Measurements from ENCODE around the gene C19orf47.

The C19orf47 gene

DNA sequence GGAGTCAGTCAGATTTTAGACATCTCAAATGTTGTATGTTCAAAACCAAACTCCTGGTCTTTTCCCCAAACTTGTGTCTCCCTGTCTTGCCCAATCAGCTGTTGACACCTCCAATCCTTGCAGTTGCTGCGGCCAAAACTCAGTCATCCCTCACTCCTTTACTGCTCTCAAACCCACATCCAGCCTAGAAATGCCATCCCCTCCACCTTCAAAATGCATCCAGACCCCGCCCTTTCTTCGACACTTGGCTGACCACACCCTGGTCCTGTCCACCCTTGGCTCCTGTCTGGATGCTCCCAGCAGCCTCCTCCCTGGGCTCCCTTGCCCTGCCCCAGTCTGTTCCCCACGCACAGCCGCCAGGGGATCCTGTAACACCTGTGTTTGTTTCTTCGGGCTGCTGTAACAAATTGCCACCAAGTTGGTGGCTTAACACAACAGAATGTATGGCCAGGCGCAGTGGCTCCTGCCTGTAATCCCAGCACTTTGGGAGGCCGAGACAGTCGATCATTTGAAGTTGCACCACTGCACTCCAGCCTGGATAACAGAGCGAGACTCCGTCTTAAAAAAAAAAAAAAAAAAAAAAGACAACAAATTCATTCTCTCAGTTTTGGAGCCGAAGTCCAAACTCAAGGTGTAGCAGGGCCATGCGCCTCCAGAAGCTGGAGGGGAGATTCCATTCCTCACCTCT lies 12.0 kb upstream of the C19orf47 start:
- Histone ChIP-seq H3K36me3 (replicated peaks; ENCODE audit: low read depth, low read length) (no peaks in the 10 kb centered on the region), H3K4me1 (ENCODE audit: low read length) (peaks cover 40% of the 10 kb centered on the region), H3K4me2 (ENCODE audit: low read length) (no peak overlapping the region), H3K9ac (ENCODE audit: low read length) (no peak overlapping the region), H2AFZ (ENCODE audit: low read depth, low read length) (no peak overlapping the region), H3K27ac (ENCODE audit: low read length) (no peak overlapping the region), H3K9me3 (ENCODE audit: insufficient read depth, low read length) (no peaks in the 10 kb centered on the region), H3K27me3 (ENCODE audit: low read depth, low read length) (peaks cover 55% of the 10 kb centered on the region), H3K79me2 (ENCODE audit: low read length) (no peaks in the 10 kb centered on the region), H4K20me1 (ENCODE audit: insufficient read depth, low read length) (peaks cover 38% of the 10 kb centered on the region), H3K4me3 (ENCODE audit: low read length) (no peak overlapping the region)
- TF ChIP-seq EZH2phosphoT487 (IDR thresholded peaks at IDR 0.05; ENCODE audit: low read depth) = no peak
- TF ChIP-seq, protein P1, sequence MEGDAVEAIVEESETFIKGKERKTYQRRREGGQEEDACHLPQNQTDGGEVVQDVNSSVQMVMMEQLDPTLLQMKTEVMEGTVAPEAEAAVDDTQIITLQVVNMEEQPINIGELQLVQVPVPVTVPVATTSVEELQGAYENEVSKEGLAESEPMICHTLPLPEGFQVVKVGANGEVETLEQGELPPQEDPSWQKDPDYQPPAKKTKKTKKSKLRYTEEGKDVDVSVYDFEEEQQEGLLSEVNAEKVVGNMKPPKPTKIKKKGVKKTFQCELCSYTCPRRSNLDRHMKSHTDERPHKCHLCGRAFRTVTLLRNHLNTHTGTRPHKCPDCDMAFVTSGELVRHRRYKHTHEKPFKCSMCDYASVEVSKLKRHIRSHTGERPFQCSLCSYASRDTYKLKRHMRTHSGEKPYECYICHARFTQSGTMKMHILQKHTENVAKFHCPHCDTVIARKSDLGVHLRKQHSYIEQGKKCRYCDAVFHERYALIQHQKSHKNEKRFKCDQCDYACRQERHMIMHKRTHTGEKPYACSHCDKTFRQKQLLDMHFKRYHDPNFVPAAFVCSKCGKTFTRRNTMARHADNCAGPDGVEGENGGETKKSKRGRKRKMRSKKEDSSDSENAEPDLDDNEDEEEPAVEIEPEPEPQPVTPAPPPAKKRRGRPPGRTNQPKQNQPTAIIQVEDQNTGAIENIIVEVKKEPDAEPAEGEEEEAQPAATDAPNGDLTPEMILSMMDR (IDR thresholded peaks at IDR 0.05; ENCODE audit: low read depth, low read length) = no peak

DNA sequence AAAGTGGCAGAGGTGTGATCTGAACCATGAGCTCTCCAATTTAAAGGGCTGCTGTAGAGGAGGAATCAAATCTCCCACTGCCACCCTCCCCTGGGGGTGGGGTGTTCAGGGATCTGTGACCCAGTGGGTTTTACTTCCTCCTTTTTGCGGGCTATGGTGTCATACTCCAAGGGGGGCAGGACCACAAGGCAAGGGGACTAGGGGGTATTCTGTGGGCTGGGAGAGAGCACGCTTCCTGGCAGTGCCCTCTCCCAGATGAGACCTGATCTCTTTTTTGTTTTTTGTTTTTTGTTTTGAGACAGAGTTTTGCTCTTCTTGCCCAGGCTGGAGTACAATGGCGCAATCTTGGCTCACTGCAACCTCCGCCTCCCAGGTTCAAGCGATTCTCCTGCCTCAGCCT lies 10.6 kb upstream of the C19orf47 start:
- Histone ChIP-seq H3K36me3 (replicated peaks; ENCODE audit: low read depth, low read length) (no peaks in the 10 kb centered on the region), H4K20me1 (ENCODE audit: insufficient read depth, low read length) (peaks cover 38% of the 10 kb centered on the region), H3K4me2 (ENCODE audit: low read length) (peak overlapping the region; percentile 64), H3K9me3 (ENCODE audit: insufficient read depth, low read length) (no peaks in the 10 kb centered on the region), H3K27ac (ENCODE audit: low read length) (no peak overlapping the region), H3K27me3 (ENCODE audit: low read depth, low read length) (peaks cover 55% of the 10 kb centered on the region), H2AFZ (ENCODE audit: low read depth, low read length) (no peak overlapping the region), H3K4me1 (ENCODE audit: low read length) (peaks cover 40% of the 10 kb centered on the region), H3K9ac (ENCODE audit: low read length) (no peak overlapping the region), H3K4me3 (ENCODE audit: low read length) (no peak overlapping the region), H3K79me2 (ENCODE audit: low read length) (no peaks in the 10 kb centered on the region)
- peak; percentile 74; the same call in 1 of the 2 replicates for TF ChIP-seq EZH2phosphoT487 (IDR thresholded peaks at IDR 0.05; ENCODE audit: low read depth)
- TF ChIP-seq, protein P1 (IDR thresholded peaks at IDR 0.05; ENCODE audit: low read depth, low read length) = no peak

DNA sequence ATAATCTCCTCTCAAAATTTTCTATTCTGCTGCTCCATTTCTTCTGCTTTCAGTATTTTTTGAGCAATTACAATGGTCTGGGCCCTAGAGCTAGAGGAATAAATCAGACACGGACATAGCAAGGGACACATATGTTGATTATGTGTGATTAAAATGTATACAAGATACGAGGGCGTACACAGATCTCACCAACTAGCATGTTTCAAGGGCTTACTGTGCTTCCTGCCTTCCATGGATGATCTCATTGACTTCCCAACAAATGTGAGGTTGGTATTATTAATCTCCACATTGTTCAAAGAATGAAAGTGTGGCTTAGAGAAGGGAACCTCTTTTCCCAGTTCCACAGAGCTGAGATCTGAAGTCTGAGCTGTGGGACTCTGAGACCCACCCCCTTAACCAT lies 9.4 kb upstream of the C19orf47 start:
- H4K20me1 ChIP-seq (ENCODE audit: insufficient read depth, low read length) = peaks cover 38% of the 10 kb centered on the region
- no peak overlapping the region for H2AFZ ChIP-seq (ENCODE audit: low read depth, low read length)
- H3K9ac ChIP-seq (ENCODE audit: low read length) = no peak overlapping the region

More for the DNA sequence above, 9.4 kb upstream of the C19orf47 start:
- Histone ChIP-seq H3K79me2 (ENCODE audit: low read length) (no peaks in the 10 kb centered on the region), H3K27me3 (ENCODE audit: low read depth, low read length) (peaks cover 50% of the 10 kb centered on the region), H3K4me2 (ENCODE audit: low read length) (no peak overlapping the region), H3K4me3 (ENCODE audit: low read length) (no peak overlapping the region), H3K36me3 (replicated peaks; ENCODE audit: low read depth, low read length) (no peaks in the 10 kb centered on the region), H3K9me3 (ENCODE audit: insufficient read depth, low read length) (no peaks in the 10 kb centered on the region), H3K27ac (ENCODE audit: low read length) (no peak overlapping the region), H3K4me1 (ENCODE audit: low read length) (peaks cover 40% of the 10 kb centered on the region)
- TF ChIP-seq EZH2phosphoT487 (IDR thresholded peaks at IDR 0.05; ENCODE audit: low read depth) = no peak
- TF ChIP-seq, protein P1 (IDR thresholded peaks at IDR 0.05; ENCODE audit: low read depth, low read length) = no peak
